Nephron (organoid): ENCODE measurements around the gene MAML2.

ENCODE experiments used
- H3K27ac Mint-ChIP-seq, 3 experiments: 2 replicates each; pipeline ENCODE4 v1.8.0; 2020; ENCODE audit warnings: mixed read lengths in 3 of 3, mild to moderate bottlenecking in 2 of 3, moderate library complexity in 1 of 3
- H3K27me3 Mint-ChIP-seq: 2 replicates; pipeline ENCODE4 v1.8.0; 2021; ENCODE audit warnings: low read depth, mild to moderate bottlenecking, moderate library complexity, mixed read lengths
- H3K36me3 Mint-ChIP-seq: 2 replicates; pipeline ENCODE4 v1.8.0; 2020; ENCODE audit warnings: low read depth, mixed read lengths
- H3K4me1 Mint-ChIP-seq: 2 replicates; pipeline ENCODE4 v1.8.0; 2020; ENCODE audit warnings: mixed read lengths
- H3K4me3 Mint-ChIP-seq, 3 experiments: 2 replicates each; pipeline ENCODE4 v1.8.0; 2020; ENCODE audit warnings: mild to moderate bottlenecking in 3 of 3, mixed read lengths in 3 of 3, moderate library complexity in 2 of 3
- H3K9me3 Mint-ChIP-seq: 2 replicates; pipeline ENCODE4 v1.8.0; 2020; ENCODE audit warnings: mixed read lengths
- CTCF ChIP-seq, 3 experiments: fragments of 200-600 bp; sonication (generic); IDR thresholded peaks; one replicate each; pipeline ENCODE4 v1.5.0; 2021; ENCODE audit warnings: antibody characterized with exemption in 3 of 3; ENCODE audit not compliant: unreplicated experiment in 3 of 3

Gene MAML2

GRCh38 chr11:96335388-96335787, 7.6 kb downstream of the MAML2 start:
- no peak for TF ChIP-seq CTCF (IDR thresholded peaks at IDR 0.05; ENCODE audit: unreplicated experiment in 3 of 3)
- Mint-ChIP-seq H3K4me3 (no peak overlapping the region), H3K27me3 (no peaks in the 10 kb centered on the region), H3K9me3 (no peaks in the 10 kb centered on the region), H3K4me1 (peaks cover 64% of the 10 kb centered on the region), H3K27ac (peak overlapping the region; percentile 42 to 71 (median 57)), H3K36me3 (no peaks in the 10 kb centered on the region)

- H3K27ac Mint-ChIP-seq: peak overlapping the region in 2 of 3 experiments; percentile 14 to 44
- peaks cover 67% of the 10 kb centered on the region for H3K4me1 Mint-ChIP-seq
- TF ChIP-seq CTCF (IDR thresholded peaks at IDR 0.05; ENCODE audit: unreplicated experiment in 3 of 3): no peak
- no peak overlapping the region for H3K4me3 Mint-ChIP-seq
- no peaks in the 10 kb centered on the region for H3K27me3 Mint-ChIP-seq
- no peaks in the 10 kb centered on the region for H3K36me3 Mint-ChIP-seq
- no peaks in the 10 kb centered on the region for H3K9me3 Mint-ChIP-seq
Measured at GRCh38 chr11:96334219-96334618, 8.8 kb downstream of the MAML2 start.

- TF ChIP-seq CTCF (IDR thresholded peaks at IDR 0.05; ENCODE audit: unreplicated experiment in 3 of 3): no peak
- Mint-ChIP-seq H3K4me1 (peaks cover 67% of the 10 kb centered on the region), H3K9me3 (no peaks in the 10 kb centered on the region), H3K27ac (peak overlapping the region; percentile 77 to 89 (median 78)), H3K4me3 (no peak overlapping the region), H3K36me3 (no peaks in the 10 kb centered on the region), H3K27me3 (no peaks in the 10 kb centered on the region)
Measured at GRCh38 chr11:96333191-96333719, 9.7 kb downstream of the MAML2 start.

- H3K4me1 Mint-ChIP-seq: peaks cover 58% of the 10 kb centered on the region
- H3K4me3 Mint-ChIP-seq: peak overlapping the region in 1 of 3 experiments; percentile 9
- no peaks in the 10 kb centered on the region for H3K27me3 Mint-ChIP-seq
- no peaks in the 10 kb centered on the region for H3K9me3 Mint-ChIP-seq
- peak overlapping the region; percentile 77 to 89 (median 78) for H3K27ac Mint-ChIP-seq
- no peaks in the 10 kb centered on the region for H3K36me3 Mint-ChIP-seq
- TF ChIP-seq CTCF (IDR thresholded peaks at IDR 0.05; ENCODE audit: unreplicated experiment in 3 of 3): no peak
Measured at GRCh38 chr11:96332126-96332771, 10.7 kb downstream of the MAML2 start.

GRCh38 chr11:96331699-96332116, 11.3 kb downstream of the MAML2 start:
- Mint-ChIP-seq H3K27me3 (no peaks in the 10 kb centered on the region), H3K27ac (peak overlapping the region; percentile 77 to 89 (median 78)), H3K36me3 (no peaks in the 10 kb centered on the region), H3K9me3 (no peaks in the 10 kb centered on the region), H3K4me1 (peaks cover 61% of the 10 kb centered on the region), H3K4me3 (peak overlapping the region in 1 of 3 experiments; percentile 9)
- no peak for TF ChIP-seq CTCF (IDR thresholded peaks at IDR 0.05; ENCODE audit: unreplicated experiment in 3 of 3)

- peak overlapping the region; percentile 50 to 73 (median 57) for H3K27ac Mint-ChIP-seq
- TF ChIP-seq CTCF (IDR thresholded peaks at IDR 0.05; ENCODE audit: unreplicated experiment in 3 of 3): no peak
- no peaks in the 10 kb centered on the region for H3K36me3 Mint-ChIP-seq
- H3K4me3 Mint-ChIP-seq: no peak overlapping the region
- H3K4me1 Mint-ChIP-seq: peaks cover 62% of the 10 kb centered on the region
- no peaks in the 10 kb centered on the region for H3K9me3 Mint-ChIP-seq
- no peaks in the 10 kb centered on the region for H3K27me3 Mint-ChIP-seq
Measured at GRCh38 chr11:96330511-96330859, 12.5 kb downstream of the MAML2 start.
